HG02981 (cell line): ENCODE measurements around the gene COL4A2.

Source experiments
- ATAC-seq: cut with Tn5 transposase; IDR thresholded peaks from one replicate; pipeline ENCODE4 v1.9.1; 2021; ENCODE audit warnings: mild to moderate bottlenecking, moderate library complexity; ENCODE audit not compliant: unreplicated experiment

Gene COL4A2

GRCh38 chr13:110413676-110414040 is 106.6 kb downstream of the COL4A2 start:
- no peak for ATAC-seq

GRCh38 chr13:110414283-110414682 is 107.2 kb downstream of the COL4A2 start:
- ATAC-seq: no peak

GRCh38 chr13:110414931-110415330 is 107.8 kb downstream of the COL4A2 start:
- ATAC-seq: no peak

GRCh38 chr13:110415669-110416068 is 108.6 kb downstream of the COL4A2 start:
- ATAC-seq: no peak

GRCh38 chr13:110416131-110417025 is 109.3 kb downstream of the COL4A2 start:
- no peak for ATAC-seq

- no peak for ATAC-seq
These were observed 111.9 kb downstream of the COL4A2 start for GRCh38 chr13:110418944-110419343.

GRCh38 chr13:110419381-110419791 is 112.3 kb downstream of the COL4A2 start:
- peak; percentile 73 for ATAC-seq

GRCh38 chr13:110419946-110420345 is 112.9 kb downstream of the COL4A2 start:
- no peak for ATAC-seq

- ATAC-seq: no peak
These were observed 113.5 kb downstream of the COL4A2 start for GRCh38 chr13:110420626-110421025.

- ATAC-seq: no peak
These were observed 114.0 kb downstream of the COL4A2 start for GRCh38 chr13:110421061-110421460.

GRCh38 chr13:110421696-110422385 is 114.8 kb downstream of the COL4A2 start:
- no peak for ATAC-seq

- no peak for ATAC-seq
These were observed 116.0 kb downstream of the COL4A2 start for GRCh38 chr13:110422913-110423688.

- no peak for ATAC-seq
These were observed 116.7 kb downstream of the COL4A2 start for GRCh38 chr13:110423689-110424302.

- no peak for ATAC-seq
These were observed 117.7 kb downstream of the COL4A2 start for GRCh38 chr13:110424569-110425443.

- no peak for ATAC-seq
These were observed 118.3 kb downstream of the COL4A2 start for GRCh38 chr13:110425444-110425780.

- no peak for ATAC-seq
These were observed 119.7 kb downstream of the COL4A2 start for GRCh38 chr13:110426735-110427134.

GRCh38 chr13:110428313-110428712 is 121.2 kb downstream of the COL4A2 start:
- no peak for ATAC-seq

GRCh38 chr13:110430391-110431336 is 123.6 kb downstream of the COL4A2 start:
- ATAC-seq: no peak
